ENCODE measurements around the gene LARP4.
"Not testable (repeated sequence)": the region's sequence is repeated elsewhere in the genome, so short reads cannot be mapped to it uniquely, and the experiment has no call there.

Gene LARP4

DNA sequence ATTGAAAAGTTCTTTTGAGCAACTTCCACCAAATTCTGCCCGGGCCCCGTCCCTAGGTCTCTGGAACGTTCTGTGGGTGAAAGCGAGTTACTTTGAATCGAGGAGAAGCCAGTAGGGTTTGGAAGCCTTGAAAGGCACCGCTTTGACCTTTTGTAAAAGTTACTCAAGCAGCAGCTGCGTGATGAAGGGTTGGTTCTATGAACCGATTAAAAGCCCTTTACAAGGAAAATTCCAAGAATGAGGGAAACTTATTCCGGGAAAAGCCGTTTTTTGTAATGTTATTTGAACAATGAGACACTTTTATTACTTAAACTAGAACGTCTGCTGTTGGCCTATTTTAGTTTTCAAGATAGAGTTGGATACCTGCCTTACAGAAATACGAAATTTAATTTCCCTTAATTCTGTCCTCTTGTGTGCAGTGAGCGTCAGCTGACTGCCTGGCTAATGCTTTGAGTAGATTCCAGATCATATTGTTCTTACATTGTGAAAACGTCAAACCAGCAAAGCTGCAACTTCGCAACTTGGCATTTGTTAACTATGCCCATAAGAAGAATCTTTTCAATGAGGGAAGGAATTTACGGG is 906 bp downstream of the LARP4 start:
- peak; percentile 54 for DNase-seq (ENCODE audit: low spot score)

DNA sequence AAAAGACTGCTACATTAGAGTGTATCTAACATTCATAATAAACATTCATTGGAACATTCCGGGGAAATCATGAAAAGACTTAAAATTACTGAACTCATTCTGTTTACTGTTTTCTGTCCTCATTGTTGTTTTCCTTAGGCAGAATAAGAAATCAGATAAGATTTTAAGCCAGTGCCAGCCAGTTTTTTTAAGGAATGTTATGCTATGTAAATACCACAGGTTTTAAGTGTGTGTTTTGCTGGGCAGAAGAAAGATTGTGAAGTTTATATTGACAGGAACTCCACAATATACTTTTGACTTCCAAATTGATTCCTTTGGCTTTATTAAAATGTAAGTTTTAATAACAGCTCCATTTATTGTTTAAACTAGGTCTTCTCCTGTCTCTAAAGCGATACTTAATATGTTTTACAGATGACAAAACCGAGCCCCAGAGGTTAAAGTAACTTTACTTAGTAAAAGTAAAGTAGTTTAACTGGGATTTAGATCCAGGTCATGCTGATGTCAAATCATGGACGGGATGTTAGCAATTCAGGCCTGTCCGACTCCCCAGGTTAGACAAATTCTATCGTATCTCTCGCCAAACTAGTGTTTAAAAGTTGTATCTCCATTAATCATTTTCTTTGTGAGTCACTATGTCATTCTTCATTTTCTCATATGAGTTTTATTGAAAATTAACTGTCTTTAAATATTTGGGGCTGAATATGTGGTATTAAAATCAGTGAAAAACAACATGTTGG is 1.7 kb downstream of the LARP4 start:
- DNase-seq (ENCODE audit: low spot score), result no peak

GRCh38 chr12:50403001-50403440 is 2.3 kb downstream of the LARP4 start:
- DNase-seq (ENCODE audit: low spot score), result no peak

DNA sequence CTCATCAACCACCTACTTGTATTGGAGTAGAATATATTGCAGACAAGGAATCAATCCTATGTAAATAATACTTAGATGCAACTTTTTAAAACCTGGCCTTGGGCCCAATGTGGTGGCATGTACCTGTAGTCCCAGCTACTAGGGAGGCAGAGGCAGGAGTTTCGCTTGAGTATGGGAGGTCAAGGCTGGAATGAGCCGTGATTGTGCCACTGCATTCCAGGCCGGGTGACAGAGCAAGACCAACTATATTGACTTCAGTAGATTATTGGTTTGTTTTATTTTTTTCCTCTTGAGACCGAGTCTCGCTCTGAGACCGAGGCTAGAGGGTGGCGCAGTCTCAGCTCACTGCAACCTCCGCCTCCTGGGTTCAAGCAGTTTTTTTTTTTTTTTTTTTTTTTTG is 3.6 kb downstream of the LARP4 start:
- DNase-seq (ENCODE audit: low spot score), result no peak

GRCh38 chr12:50411051-50411660 is 10.5 kb downstream of the LARP4 start:
- DNase-seq (ENCODE audit: low spot score), result no peak

GRCh38 chr12:50415899-50416479 is 15.3 kb downstream of the LARP4 start:
- no peak for DNase-seq (ENCODE audit: low spot score)

DNA sequence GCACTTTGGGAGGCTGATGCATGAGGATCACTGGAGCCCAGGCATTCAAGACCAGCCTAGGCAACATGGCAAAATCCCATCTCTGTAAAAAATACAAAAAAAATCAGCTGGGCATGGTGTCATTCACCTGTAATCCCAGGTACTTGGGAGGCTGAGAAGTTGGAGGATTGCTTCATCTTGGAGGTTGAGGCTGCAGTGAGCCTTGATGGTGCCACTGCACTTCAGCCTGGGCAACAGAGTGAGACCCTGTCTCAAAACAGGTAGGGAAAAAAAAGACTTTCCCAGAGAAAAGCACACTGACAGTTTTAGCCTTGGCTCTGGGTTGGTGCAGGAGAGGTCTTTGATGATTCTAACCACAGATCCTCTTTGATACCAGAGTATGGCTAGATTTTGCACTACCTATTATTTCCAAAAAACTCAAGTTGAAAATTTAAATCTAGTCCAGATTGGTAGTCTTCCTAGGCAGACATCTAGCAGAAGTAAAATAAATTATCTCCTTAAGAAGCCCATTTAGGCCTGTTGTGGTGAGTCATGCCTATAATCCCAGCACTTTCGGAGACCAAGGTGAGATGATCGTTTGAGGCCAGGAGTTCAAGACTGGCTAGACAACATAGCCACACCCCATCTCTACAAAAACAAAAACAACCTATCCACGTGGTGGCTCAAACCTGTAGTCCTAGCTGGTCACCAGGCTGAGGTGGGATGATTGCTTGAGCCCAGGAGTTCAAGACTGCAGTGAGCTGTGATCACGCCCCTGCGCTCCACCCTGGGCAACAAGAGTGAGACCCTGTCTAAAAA is 18.6 kb downstream of the LARP4 start:
- DNase-seq (ENCODE audit: low spot score), result no peak

GRCh38 chr12:50422855-50423254 is 22.2 kb downstream of the LARP4 start:
- not testable (repeated sequence) for DNase-seq (ENCODE audit: low spot score)

DNA sequence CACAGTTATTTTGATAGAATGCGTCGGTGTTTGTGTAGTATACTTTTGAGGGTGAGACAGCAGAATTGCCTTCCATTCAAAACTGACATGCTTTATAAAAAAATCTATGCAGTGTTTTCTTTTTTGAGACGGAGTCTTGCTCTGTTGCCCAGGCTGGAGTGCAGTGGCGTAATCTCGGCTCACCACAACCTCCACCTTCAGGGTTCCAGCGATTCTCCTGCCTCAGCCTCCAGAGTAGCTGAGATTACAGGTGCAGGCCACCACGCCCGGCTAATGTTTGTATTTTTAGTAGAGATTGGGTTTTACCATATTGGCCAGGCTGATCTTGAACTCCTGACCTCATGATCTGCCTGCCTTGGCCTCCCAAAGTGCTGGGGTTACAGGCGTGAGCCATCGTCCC is 22.7 kb downstream of the LARP4 start:
- not testable (repeated sequence) for DNase-seq (ENCODE audit: low spot score)

GRCh38 chr12:50425589-50426258 is 25.0 kb downstream of the LARP4 start:
- DNase-seq (ENCODE audit: low spot score), result no peak

GRCh38 chr12:50431656-50432055 is 31.0 kb downstream of the LARP4 start:
- DNase-seq (ENCODE audit: low spot score), result not testable (repeated sequence)

DNA sequence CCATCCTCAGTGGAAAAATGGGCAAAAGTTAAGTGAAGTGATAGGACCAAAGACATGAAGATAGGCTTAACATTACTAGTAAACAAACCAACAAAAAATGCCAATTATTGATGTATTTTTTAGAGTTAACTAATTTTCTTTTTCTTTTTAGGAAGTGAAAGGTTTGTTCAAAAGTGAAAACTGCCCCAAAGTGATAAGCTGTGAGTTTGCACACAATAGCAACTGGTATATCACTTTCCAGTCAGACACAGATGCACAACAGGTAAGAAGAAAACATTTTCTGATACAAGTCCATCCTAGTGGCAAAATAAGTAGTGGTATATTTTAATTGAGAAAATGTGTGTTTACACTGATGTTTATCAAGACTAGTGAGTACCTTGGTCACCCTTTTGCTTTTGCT is 39.6 kb downstream of the LARP4 start:
- no peak for DNase-seq (ENCODE audit: low spot score)

DNA sequence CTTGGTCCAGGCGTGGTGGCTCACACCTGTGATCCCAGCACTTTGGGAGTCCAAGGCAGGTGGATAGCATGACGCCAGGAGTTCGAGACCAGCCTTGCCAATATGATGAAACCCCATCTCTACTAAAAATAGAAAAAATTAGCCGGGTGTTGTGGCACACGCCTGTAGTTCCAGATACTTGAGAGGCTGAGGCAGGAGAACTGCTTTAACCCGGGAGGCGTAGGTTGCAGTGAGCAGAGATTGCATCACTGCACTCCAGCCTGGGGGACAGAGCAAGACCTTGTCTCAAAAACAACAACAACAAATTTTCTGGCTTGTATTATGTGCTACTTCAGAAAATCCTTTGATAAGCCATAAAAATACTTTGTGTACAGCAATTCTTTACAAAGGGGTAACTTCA is 41.1 kb downstream of the LARP4 start:
- no peak for DNase-seq (ENCODE audit: low spot score)

DNA sequence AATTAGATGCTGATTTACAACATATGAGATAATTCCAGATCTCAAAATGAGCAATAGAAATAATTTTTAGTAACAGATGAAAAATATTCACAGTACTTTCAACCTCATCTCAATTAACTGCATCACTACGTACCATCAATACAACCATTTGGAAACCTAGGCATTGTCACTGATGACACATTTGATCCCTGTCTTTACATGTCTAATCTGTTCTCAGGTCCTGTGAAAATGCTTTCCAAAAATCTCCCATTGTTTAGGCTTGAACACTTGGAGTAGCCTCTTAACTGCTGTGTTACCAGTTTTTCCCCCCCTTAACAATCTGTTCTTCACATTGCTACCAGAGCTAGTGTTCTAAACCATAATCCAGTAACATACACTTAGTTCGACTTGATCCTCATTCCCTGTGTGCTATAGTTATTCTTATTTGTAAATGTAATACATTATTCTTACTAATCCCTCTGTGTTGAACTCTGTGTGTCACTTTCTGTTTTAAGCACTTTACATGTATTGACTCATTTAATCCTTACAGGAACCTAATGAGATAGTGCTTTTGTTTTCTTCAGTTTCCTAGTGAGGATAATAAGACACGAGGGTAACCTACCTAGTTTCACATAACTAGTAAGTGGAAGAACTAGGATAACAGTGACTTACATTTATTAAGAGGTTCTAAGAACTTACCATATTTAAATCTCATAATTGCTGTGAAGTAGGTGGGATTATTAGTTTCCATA is 41.7 kb downstream of the LARP4 start:
- no peak for DNase-seq (ENCODE audit: low spot score)

DNA sequence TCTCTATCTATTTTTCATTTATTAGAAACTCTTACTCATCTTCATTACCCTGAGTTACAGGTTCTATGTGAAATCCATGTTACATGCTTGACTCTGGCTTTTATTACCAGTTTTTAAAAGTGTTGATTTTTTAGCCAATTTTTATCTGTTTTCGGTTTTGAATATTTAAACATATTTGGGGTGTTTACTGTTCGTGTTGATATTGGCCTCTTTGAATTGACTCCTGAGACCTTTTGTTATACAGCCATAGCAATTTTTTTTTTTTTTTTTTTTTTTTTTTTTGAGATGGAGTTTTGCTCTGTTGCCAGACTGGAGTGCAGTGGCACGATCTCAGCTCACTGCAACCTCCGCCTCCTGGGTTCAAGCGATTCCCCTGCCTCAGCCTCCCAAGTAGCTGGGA is 49.0 kb downstream of the LARP4 start:
- not testable (repeated sequence) for DNase-seq (ENCODE audit: low spot score)

GRCh38 chr12:50452795-50453194 is 52.1 kb downstream of the LARP4 start:
- no peak for DNase-seq (ENCODE audit: low spot score)

DNA sequence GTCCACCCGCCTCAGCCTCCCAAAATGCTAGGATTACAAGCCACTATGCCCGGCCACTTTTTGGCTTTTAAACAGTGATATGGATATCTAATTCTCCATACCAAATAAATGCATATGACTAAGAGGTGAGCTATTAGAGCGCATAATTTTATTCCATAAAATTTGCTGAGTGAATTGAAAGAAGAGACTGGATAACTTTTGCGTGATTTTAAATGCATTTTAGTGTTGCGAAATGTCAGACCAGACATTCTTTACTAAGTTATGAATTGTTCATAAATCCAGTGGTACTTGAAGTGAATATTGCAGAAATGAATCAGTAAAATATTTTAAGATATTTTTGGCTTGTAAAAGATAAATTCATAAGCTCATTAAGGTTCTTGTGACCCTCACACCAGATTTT is 53.2 kb downstream of the LARP4 start:
- no peak for DNase-seq (ENCODE audit: low spot score)

DNA sequence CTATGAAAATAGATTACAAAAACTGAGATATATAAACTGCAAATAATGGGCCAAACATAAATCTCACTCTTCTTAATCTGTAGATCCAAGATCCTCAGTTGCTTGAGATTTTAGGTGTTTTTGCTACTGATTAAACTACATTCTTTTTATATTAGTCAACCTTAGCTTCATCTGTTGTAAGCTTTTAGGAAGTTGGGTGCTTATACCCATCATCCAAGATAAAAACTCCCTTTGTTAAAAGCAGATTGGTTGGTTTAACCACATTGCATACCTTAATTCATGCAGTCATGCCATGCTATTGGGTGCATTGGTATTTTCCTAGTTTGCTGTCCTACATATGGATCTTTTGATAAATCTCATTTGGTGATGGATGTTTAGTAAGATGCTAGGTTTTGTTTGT is 57.9 kb downstream of the LARP4 start:
- no peak for DNase-seq (ENCODE audit: low spot score)

GRCh38 chr12:50467439-50467838 is 66.8 kb downstream of the LARP4 start:
- no peak for DNase-seq (ENCODE audit: low spot score)

GRCh38 chr12:50477241-50477832 is 76.7 kb downstream of the LARP4 start:
- no peak for DNase-seq (ENCODE audit: low spot score)

DNA sequence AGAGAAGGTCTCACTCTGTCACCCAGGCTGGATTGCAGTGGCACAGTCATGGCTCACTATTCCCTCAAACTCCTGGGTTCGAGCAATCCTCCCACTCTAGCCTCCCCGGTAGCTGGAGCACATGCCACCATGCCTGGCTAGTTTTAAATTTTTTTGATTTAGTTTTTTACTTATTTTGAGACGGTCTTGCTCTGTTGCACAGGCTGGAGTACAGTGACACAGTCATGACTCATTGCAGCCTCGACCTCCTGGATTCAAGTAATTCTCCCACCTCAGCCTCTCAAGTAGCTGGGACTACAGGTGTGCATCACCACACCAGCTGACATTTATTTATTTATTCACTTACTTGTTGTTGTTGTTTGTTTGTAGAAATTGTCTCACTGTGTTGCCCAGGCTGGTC is 81.9 kb downstream of the LARP4 start:
- DNase-seq (ENCODE audit: low spot score), result no peak
